Ishikawa (cell line): ENCODE results near the gene CSDE1.

Source experiments
- CEBPB ChIP-seq: IDR thresholded peaks from 2 replicates; pipeline ENCODE4 v1.6.1; 2012
- CREB1 ChIP-seq: IDR thresholded peaks from 2 replicates; pipeline ENCODE4 v1.6.1; 2012; ENCODE audit warnings: low read depth
- EGR1 ChIP-seq: IDR thresholded peaks from 2 replicates; pipeline ENCODE4 v1.6.1; 2012
- EP300 ChIP-seq: IDR thresholded peaks from 2 replicates; pipeline ENCODE4 v1.6.1; 2012; ENCODE audit warnings: borderline replicate concordance
- FOXM1 ChIP-seq: IDR thresholded peaks from 2 replicates; pipeline ENCODE4 v1.6.1; 2012; ENCODE audit warnings: low read depth, borderline replicate concordance
- NFIC ChIP-seq: IDR thresholded peaks from 2 replicates; pipeline ENCODE4 v1.6.1; 2012
- RAD21 ChIP-seq: IDR thresholded peaks from 2 replicates; pipeline ENCODE4 v1.6.1; 2012; ENCODE audit warnings: low read depth
- TAF1 ChIP-seq: IDR thresholded peaks from 2 replicates; pipeline ENCODE4 v1.6.1; 2012; ENCODE audit warnings: low read depth, mild to moderate bottlenecking
- TCF12 ChIP-seq: IDR thresholded peaks from 2 replicates; pipeline ENCODE4 v1.6.1; 2012; ENCODE audit warnings: low read depth
- TEAD4 ChIP-seq: IDR thresholded peaks from 2 replicates; pipeline ENCODE4 v1.6.1; 2012
- YY1 ChIP-seq: IDR thresholded peaks from 2 replicates; pipeline ENCODE4 v1.6.1; 2012; ENCODE audit warnings: low read depth
- ZBTB7A ChIP-seq: IDR thresholded peaks from 2 replicates; pipeline ENCODE4 v1.6.1; 2012; ENCODE audit warnings: low read depth
- TF ChIP-seq, protein P1 (sequence below): IDR thresholded peaks from 2 replicates; pipeline ENCODE4 v1.6.1; 2012
- TF ChIP-seq, protein P2 (sequence below): IDR thresholded peaks from 2 replicates; pipeline ENCODE4 v1.6.1; 2012; ENCODE audit warnings: low read depth, mild to moderate bottlenecking
- TF ChIP-seq, protein P3 (sequence below): IDR thresholded peaks from 2 replicates; pipeline ENCODE4 v1.6.1; 2012

Gene CSDE1

DNA sequence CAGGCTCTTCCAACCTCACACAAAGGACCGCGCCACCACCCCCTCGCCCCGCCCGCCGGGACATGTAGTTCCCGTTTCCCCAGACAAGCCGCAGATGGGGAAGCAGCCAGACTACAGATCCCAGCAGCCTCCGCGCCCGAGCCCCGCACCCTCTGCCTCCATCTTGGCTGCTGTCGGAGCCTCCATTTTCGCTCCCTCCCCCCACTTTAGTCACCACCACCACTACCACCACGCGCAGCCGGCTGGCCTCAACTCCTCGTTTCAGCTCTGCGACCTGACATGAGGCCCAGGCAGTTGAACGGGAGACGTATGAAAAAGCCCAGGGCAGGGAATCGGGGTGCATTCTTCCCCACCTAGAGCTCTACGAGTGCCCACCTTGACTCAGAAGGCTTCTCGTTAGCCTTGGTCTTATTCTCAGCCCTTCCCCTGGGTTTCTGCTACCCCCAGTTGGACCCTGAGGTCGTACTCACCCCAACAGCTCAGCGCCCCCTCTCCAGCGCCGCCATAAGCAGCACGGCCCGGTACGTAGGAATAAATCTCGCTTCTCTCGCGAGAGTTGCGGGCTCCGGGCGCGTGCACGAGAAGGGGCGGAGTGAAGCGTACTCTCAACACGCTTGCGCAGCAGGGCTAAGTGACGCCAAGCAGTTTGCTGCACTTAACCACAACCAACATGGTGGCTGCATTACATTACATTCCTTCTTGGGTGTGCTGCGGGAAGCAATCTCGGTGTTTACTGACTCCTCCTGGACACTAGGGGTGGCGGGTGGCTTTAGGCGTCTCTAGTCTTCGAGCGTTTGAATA is at the start of gene CSDE1:
Gene CSDE1, minus strand, starts transcription at position 530 of the 801 bp plus-strand sequence. CDS start 18,094 bp downstream, outside the sequence.
- TF ChIP-seq, protein P1, sequence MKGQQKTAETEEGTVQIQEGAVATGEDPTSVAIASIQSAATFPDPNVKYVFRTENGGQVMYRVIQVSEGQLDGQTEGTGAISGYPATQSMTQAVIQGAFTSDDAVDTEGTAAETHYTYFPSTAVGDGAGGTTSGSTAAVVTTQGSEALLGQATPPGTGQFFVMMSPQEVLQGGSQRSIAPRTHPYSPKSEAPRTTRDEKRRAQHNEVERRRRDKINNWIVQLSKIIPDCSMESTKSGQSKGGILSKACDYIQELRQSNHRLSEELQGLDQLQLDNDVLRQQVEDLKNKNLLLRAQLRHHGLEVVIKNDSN = no peak
- TF ChIP-seq EP300 (no peak), YY1 (peak; percentile 97), RAD21 (peak; percentile 34; the same call in 1 of the 2 replicates), NFIC (no peak), EGR1 (peak; percentile 63; the same call in 1 of the 2 replicates), TAF1 (peak; percentile 97), FOXM1 (no peak), TEAD4 (peak; percentile 55), ZBTB7A (0 out of 2 replicates have a peak, but pooled peaks have one; percentile 16), TCF12 (peak; percentile 74), CEBPB (no peak), CREB1 (no peak)
- TF ChIP-seq, protein P2, sequence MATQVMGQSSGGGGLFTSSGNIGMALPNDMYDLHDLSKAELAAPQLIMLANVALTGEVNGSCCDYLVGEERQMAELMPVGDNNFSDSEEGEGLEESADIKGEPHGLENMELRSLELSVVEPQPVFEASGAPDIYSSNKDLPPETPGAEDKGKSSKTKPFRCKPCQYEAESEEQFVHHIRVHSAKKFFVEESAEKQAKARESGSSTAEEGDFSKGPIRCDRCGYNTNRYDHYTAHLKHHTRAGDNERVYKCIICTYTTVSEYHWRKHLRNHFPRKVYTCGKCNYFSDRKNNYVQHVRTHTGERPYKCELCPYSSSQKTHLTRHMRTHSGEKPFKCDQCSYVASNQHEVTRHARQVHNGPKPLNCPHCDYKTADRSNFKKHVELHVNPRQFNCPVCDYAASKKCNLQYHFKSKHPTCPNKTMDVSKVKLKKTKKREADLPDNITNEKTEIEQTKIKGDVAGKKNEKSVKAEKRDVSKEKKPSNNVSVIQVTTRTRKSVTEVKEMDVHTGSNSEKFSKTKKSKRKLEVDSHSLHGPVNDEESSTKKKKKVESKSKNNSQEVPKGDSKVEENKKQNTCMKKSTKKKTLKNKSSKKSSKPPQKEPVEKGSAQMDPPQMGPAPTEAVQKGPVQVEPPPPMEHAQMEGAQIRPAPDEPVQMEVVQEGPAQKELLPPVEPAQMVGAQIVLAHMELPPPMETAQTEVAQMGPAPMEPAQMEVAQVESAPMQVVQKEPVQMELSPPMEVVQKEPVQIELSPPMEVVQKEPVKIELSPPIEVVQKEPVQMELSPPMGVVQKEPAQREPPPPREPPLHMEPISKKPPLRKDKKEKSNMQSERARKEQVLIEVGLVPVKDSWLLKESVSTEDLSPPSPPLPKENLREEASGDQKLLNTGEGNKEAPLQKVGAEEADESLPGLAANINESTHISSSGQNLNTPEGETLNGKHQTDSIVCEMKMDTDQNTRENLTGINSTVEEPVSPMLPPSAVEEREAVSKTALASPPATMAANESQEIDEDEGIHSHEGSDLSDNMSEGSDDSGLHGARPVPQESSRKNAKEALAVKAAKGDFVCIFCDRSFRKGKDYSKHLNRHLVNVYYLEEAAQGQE = no peak
- TF ChIP-seq, protein P3, sequence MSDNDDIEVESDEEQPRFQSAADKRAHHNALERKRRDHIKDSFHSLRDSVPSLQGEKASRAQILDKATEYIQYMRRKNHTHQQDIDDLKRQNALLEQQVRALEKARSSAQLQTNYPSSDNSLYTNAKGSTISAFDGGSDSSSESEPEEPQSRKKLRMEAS = peak; percentile 68

DNA sequence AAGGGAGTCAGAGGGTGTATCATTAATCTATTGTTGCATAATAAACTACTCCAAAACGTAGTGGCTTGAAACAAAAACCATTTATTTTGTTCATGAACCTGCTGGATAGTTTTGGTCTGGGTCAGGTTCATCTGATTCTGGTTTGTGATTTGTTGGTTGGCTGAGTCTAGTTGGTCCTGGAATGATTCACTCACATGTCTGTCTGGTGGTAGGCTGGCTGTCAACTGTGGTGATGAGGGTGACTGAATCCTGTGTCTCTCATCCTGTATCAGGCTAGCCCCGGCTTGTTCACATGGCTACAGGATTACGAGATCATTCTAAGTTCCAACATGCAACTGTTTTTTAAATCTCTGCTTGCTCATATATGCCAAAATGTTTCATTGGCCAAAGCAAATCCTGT is 45.2 kb upstream of the CSDE1 start:
- TF ChIP-seq, protein P2 = no peak
- TF ChIP-seq, protein P3 = no peak
- TF ChIP-seq TCF12 = no peak
- TF ChIP-seq CEBPB = no peak
- no peak for TF ChIP-seq TAF1
- TF ChIP-seq, protein P1 = no peak
- TF ChIP-seq FOXM1 = no peak
- TF ChIP-seq EGR1 = no peak
- TF ChIP-seq NFIC = no peak
- TF ChIP-seq TEAD4 = no peak
- TF ChIP-seq CREB1 = no peak
- no peak for TF ChIP-seq YY1
- TF ChIP-seq ZBTB7A = no peak
- TF ChIP-seq RAD21 = no peak
- no peak for TF ChIP-seq EP300

DNA sequence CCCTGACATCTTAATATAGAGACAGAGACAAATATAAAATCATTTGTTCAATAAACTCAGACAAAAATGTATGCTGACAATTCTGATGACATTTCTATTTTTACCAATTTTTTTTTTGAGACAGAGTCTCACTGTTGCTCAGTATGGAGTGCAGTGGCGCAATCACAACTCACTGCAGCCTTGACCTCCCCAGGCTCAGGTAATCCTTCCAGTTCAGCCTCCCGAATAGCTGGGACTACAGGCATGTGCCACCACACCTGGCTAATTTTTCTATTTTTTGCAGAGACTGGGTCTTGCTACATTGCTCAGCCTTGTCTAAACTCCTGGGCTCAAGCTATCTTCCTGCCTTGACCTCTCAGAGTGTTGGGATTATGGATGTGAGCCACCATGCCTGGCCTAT is 36.3 kb upstream of the CSDE1 start:
- TF ChIP-seq EP300 (no peak), RAD21 (no peak), CEBPB (no peak), FOXM1 (no peak), TAF1 (no peak), EGR1 (no peak), NFIC (no peak), TEAD4 (no peak), YY1 (no peak), TCF12 (no peak), ZBTB7A (no peak), CREB1 (no peak)
- TF ChIP-seq, protein P2 = no peak
- TF ChIP-seq, protein P3 = no peak
- TF ChIP-seq, protein P1 = no peak
